Measurements from ENCODE around the gene CTU1.

DNA sequence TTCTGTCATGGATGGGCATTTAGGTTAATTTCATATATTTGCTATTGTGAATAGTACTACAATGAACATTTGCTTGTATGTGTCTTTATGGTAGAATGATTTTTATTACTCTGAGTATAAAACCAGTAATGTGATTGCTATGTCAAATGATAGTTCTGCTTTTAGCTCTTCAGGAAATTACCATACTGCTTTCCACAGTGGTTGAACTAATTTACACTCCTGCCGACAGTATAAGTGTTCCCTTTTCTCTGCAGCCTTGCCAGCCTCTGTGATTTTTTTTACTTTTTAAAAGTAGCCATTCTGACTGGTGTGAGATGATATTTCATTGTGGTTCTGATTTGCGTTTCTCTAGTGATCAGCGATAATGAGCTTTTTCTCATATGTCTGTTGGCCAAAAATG, 40.4 kb upstream of the CTU1 start:
- TF ChIP-seq, protein P1, sequence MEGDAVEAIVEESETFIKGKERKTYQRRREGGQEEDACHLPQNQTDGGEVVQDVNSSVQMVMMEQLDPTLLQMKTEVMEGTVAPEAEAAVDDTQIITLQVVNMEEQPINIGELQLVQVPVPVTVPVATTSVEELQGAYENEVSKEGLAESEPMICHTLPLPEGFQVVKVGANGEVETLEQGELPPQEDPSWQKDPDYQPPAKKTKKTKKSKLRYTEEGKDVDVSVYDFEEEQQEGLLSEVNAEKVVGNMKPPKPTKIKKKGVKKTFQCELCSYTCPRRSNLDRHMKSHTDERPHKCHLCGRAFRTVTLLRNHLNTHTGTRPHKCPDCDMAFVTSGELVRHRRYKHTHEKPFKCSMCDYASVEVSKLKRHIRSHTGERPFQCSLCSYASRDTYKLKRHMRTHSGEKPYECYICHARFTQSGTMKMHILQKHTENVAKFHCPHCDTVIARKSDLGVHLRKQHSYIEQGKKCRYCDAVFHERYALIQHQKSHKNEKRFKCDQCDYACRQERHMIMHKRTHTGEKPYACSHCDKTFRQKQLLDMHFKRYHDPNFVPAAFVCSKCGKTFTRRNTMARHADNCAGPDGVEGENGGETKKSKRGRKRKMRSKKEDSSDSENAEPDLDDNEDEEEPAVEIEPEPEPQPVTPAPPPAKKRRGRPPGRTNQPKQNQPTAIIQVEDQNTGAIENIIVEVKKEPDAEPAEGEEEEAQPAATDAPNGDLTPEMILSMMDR (IDR thresholded peaks at IDR 0.05), result no peak
- no peak for TF ChIP-seq POLR2A (IDR thresholded peaks at IDR 0.05)

All from body of pancreas (tissue), 4 donors.